AG04449 (cell line): ENCODE data around the gene NME9.

Experiments
- CTCF ChIA-PET: fragments of 350-600 bp; formaldehyde crosslinking; extraction: SDS; loops from one replicate; lab custom pipeline; 2021; ENCODE audit warnings: antibody characterized with exemption; lab: Yijun Ruan, JAX
- POLR2A ChIA-PET: fragments of 400-600, 350-600 bp; formaldehyde crosslinking; extraction: SDS; loops from one replicate; lab custom pipeline; 2020; ENCODE audit warnings: antibody characterized with exemption, inconsistent platforms; lab: Yijun Ruan, JAX
- DNase-seq: peaks from one replicate; pipeline ENCODE4 v3.0.0-alpha.2; 2010; ENCODE audit warnings: low read depth, low spot score
- H3K4me3 ChIP-seq: 2 replicates; pipeline ENCODE4 v1.5.1; 2011; ENCODE audit warnings: low read depth, mild to moderate bottlenecking, control low read depth, low read length
- CTCF ChIP-seq: IDR thresholded peaks from one replicate; pipeline ENCODE4 v1.5.1; 2011; ENCODE audit warnings: mild to moderate bottlenecking, moderate library complexity, low read length, control low read depth, inconsistent platforms; ENCODE audit not compliant: insufficient read depth; ENCODE audit errors: missing control alignments

Gene NME9

GRCh38 chr3:138359919-138360868 is 30.5 kb upstream of the NME9 start:
- H3K4me3 ChIP-seq: no peak overlapping the region
- ChIA-PET POLR2A (no interaction called here), CTCF (no interaction called here)
- DNase-seq: no peak
- TF ChIP-seq CTCF: no peak

- no peak for DNase-seq
- ChIA-PET CTCF (interaction anchor here (1.4 to 1.5 kb wide), 2 partner anchors 10 to 58 kb away, joined by 4 to 6 read pairs; no protein-coding TSS in a partner anchor), POLR2A (interaction anchor here (0.7 kb wide), 1 partner anchor 10 kb away, joined by 4 read pairs; no protein-coding TSS in a partner anchor)
- no peak overlapping the region for H3K4me3 ChIP-seq
- TF ChIP-seq CTCF: no peak
Observed at GRCh38 chr3:138359148-138359918, 29.7 kb upstream of the NME9 start.

- POLR2A ChIA-PET: no interaction called here
- CTCF ChIA-PET: interaction anchor here (1.1 to 1.7 kb wide), 4 partner anchors 9 to 69 kb away, joined by 3 to 4 read pairs (median 3); no protein-coding TSS in a partner anchor
- TF ChIP-seq CTCF: no peak
- no peak for DNase-seq
- H3K4me3 ChIP-seq: no peak overlapping the region
Observed at GRCh38 chr3:138356730-138357405, 27.2 kb upstream of the NME9 start.

- CTCF ChIA-PET: interaction anchor here (1.0 to 1.7 kb wide), 5 partner anchors 11 to 560 kb away, joined by 3 to 4 read pairs (median 3); no protein-coding TSS in a partner anchor
- no peak overlapping the region for H3K4me3 ChIP-seq
- POLR2A ChIA-PET: no interaction called here
- TF ChIP-seq CTCF: no peak
- DNase-seq: no peak
Observed at GRCh38 chr3:138355071-138355470, 25.4 kb upstream of the NME9 start.

GRCh38 chr3:138354376-138354775 is 24.7 kb upstream of the NME9 start:
- ChIA-PET POLR2A (no interaction called here), CTCF (interaction anchor here (1.2 to 1.3 kb wide), 2 partner anchors 26 to 561 kb away, joined by 3 to 4 read pairs; no protein-coding TSS in a partner anchor)
- H3K4me3 ChIP-seq: no peak overlapping the region
- DNase-seq: no peak
- no peak for TF ChIP-seq CTCF
